ENCODE measurements around the gene ETS1. TPM values are rescaled to one million over a fixed set of nuclear protein-coding genes. Genes with fewer than 3 reads are reported as not detected.

ETS1 gene
- total and polyA plus RNA-seq, 2 experiments from 2014 or later = 25.6 to 52.6 TPM

DNA sequence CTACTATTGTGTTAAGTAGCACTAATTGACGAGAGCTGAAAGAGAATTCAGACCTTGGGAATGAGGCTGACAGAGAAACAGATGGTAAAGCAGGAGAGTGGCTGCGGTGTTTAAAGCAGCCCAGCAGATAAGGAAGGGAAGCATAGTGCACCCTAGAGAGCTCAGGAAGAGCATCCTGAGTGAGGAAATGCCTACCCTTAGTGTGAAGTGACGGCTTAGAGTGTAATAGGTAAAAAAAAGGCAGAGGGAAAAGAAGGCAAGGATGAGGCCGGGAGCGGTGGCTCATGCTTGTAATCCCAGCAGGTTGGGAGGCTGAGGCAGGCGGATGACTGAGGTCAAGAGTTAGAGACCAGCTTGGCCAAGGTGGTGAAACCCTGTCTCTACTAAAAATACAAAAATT is 22.4 kb upstream of the ETS1 start:
- H3K79me2 ChIP-seq (replicated peaks; ENCODE audit: insufficient read depth) = no peaks in the 10 kb centered on the region
- Mint-ChIP-seq H3K4me3 (no peak overlapping the region; the same call in 2 of the 3 replicates), H3K27ac (no peak overlapping the region), H3K9me3 (no peaks in the 10 kb centered on the region), H3K4me1 (peaks cover 32% of the 10 kb centered on the region), H3K36me3 (ENCODE audit: low read depth) (no peaks in the 10 kb centered on the region), H3K27me3 (ENCODE audit: insufficient read depth, low read depth, poor library complexity) (peaks cover 9% of the 10 kb centered on the region)
- peak; percentile 47 for DNase-seq (ENCODE audit: low spot score)
- no peaks in the 10 kb centered on the region for H3K36me3 ChIP-seq (ENCODE audit: insufficient read depth)
- no peak overlapping the region for H3K4me3 ChIP-seq
- no peaks in the 10 kb centered on the region for H3K27me3 ChIP-seq (ENCODE audit: insufficient read depth)
- TF ChIP-seq, protein P1, sequence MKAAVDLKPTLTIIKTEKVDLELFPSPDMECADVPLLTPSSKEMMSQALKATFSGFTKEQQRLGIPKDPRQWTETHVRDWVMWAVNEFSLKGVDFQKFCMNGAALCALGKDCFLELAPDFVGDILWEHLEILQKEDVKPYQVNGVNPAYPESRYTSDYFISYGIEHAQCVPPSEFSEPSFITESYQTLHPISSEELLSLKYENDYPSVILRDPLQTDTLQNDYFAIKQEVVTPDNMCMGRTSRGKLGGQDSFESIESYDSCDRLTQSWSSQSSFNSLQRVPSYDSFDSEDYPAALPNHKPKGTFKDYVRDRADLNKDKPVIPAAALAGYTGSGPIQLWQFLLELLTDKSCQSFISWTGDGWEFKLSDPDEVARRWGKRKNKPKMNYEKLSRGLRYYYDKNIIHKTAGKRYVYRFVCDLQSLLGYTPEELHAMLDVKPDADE (IDR thresholded peaks at IDR 0.05) = no peak
- TF ChIP-seq, protein P2, sequence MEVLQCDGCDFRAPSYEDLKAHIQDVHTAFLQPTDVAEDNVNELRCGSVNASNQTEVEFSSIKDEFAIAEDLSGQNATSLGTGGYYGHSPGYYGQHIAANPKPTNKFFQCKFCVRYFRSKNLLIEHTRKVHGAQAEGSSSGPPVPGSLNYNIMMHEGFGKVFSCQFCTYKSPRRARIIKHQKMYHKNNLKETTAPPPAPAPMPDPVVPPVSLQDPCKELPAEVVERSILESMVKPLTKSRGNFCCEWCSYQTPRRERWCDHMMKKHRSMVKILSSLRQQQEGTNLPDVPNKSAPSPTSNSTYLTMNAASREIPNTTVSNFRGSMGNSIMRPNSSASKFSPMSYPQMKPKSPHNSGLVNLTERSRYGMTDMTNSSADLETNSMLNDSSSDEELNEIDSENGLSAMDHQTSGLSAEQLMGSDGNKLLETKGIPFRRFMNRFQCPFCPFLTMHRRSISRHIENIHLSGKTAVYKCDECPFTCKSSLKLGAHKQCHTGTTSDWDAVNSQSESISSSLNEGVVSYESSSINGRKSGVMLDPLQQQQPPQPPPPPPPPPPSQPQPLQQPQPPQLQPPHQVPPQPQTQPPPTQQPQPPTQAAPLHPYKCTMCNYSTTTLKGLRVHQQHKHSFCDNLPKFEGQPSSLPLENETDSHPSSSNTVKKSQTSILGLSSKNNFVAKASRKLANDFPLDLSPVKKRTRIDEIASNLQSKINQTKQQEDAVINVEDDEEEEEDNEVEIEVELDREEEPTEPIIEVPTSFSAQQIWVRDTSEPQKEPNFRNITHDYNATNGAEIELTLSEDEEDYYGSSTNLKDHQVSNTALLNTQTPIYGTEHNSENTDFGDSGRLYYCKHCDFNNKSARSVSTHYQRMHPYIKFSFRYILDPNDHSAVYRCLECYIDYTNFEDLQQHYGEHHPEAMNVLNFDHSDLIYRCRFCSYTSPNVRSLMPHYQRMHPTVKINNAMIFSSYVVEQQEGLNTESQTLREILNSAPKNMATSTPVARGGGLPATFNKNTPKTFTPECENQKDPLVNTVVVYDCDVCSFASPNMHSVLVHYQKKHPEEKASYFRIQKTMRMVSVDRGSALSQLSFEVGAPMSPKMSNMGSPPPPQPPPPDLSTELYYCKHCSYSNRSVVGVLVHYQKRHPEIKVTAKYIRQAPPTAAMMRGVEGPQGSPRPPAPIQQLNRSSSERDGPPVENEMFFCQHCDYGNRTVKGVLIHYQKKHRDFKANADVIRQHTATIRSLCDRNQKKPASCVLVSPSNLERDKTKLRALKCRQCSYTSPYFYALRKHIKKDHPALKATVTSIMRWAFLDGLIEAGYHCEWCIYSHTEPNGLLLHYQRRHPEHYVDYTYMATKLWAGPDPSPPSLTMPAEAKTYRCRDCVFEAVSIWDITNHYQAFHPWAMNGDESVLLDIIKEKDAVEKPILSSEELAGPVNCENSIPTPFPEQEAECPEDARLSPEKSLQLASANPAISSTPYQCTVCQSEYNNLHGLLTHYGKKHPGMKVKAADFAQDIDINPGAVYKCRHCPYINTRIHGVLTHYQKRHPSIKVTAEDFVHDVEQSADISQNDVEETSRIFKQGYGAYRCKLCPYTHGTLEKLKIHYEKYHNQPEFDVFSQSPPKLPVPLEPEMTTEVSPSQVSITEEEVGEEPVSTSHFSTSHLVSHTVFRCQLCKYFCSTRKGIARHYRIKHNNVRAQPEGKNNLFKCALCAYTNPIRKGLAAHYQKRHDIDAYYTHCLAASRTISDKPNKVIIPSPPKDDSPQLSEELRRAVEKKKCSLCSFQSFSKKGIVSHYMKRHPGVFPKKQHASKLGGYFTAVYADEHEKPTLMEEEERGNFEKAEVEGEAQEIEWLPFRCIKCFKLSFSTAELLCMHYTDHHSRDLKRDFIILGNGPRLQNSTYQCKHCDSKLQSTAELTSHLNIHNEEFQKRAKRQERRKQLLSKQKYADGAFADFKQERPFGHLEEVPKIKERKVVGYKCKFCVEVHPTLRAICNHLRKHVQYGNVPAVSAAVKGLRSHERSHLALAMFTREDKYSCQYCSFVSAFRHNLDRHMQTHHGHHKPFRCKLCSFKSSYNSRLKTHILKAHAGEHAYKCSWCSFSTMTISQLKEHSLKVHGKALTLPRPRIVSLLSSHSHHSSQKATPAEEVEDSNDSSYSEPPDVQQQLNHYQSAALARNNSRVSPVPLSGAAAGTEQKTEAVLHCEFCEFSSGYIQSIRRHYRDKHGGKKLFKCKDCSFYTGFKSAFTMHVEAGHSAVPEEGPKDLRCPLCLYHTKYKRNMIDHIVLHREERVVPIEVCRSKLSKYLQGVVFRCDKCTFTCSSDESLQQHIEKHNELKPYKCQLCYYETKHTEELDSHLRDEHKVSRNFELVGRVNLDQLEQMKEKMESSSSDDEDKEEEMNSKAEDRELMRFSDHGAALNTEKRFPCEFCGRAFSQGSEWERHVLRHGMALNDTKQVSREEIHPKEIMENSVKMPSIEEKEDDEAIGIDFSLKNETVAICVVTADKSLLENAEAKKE (CRISPR knock-in tag; IDR thresholded peaks at IDR 0.05) = no peak
- TF ChIP-seq ZNF114 (CRISPR knock-in tag; IDR thresholded peaks at IDR 0.05) (no peak), NANOG (IDR thresholded peaks at IDR 0.05; ENCODE audit: borderline replicate concordance) (peak; percentile 29; the same call in 1 of the 2 replicates), POLR2AphosphoS5 (IDR thresholded peaks at IDR 0.05; ENCODE audit: low read depth) (no peak), ZNF331 (CRISPR knock-in tag; IDR thresholded peaks at IDR 0.05; ENCODE audit: low read depth) (no peak), STAT1 (IDR thresholded peaks at IDR 0.05; ENCODE audit: unreplicated experiment) (no peak)
- TF ChIP-seq, protein P3, sequence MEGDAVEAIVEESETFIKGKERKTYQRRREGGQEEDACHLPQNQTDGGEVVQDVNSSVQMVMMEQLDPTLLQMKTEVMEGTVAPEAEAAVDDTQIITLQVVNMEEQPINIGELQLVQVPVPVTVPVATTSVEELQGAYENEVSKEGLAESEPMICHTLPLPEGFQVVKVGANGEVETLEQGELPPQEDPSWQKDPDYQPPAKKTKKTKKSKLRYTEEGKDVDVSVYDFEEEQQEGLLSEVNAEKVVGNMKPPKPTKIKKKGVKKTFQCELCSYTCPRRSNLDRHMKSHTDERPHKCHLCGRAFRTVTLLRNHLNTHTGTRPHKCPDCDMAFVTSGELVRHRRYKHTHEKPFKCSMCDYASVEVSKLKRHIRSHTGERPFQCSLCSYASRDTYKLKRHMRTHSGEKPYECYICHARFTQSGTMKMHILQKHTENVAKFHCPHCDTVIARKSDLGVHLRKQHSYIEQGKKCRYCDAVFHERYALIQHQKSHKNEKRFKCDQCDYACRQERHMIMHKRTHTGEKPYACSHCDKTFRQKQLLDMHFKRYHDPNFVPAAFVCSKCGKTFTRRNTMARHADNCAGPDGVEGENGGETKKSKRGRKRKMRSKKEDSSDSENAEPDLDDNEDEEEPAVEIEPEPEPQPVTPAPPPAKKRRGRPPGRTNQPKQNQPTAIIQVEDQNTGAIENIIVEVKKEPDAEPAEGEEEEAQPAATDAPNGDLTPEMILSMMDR (conservative IDR thresholded peaks at IDR 0.05; ENCODE audit: low read depth in 2 of 2) = no peak
- TF ChIP-seq, protein P4, sequence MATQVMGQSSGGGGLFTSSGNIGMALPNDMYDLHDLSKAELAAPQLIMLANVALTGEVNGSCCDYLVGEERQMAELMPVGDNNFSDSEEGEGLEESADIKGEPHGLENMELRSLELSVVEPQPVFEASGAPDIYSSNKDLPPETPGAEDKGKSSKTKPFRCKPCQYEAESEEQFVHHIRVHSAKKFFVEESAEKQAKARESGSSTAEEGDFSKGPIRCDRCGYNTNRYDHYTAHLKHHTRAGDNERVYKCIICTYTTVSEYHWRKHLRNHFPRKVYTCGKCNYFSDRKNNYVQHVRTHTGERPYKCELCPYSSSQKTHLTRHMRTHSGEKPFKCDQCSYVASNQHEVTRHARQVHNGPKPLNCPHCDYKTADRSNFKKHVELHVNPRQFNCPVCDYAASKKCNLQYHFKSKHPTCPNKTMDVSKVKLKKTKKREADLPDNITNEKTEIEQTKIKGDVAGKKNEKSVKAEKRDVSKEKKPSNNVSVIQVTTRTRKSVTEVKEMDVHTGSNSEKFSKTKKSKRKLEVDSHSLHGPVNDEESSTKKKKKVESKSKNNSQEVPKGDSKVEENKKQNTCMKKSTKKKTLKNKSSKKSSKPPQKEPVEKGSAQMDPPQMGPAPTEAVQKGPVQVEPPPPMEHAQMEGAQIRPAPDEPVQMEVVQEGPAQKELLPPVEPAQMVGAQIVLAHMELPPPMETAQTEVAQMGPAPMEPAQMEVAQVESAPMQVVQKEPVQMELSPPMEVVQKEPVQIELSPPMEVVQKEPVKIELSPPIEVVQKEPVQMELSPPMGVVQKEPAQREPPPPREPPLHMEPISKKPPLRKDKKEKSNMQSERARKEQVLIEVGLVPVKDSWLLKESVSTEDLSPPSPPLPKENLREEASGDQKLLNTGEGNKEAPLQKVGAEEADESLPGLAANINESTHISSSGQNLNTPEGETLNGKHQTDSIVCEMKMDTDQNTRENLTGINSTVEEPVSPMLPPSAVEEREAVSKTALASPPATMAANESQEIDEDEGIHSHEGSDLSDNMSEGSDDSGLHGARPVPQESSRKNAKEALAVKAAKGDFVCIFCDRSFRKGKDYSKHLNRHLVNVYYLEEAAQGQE (IDR thresholded peaks at IDR 0.05; ENCODE audit: unreplicated experiment) = no peak
- 0 out of 2 replicates have a peak, but pooled peaks cover 3% of the 10 kb centered on the region for H3F3A ChIP-seq (replicated peaks; ENCODE audit: low read depth)
- no peak overlapping the region for H3K4me2 ChIP-seq
- H2AFZ ChIP-seq = no peak overlapping the region
- H3K27ac ChIP-seq (ENCODE audit: low read depth) = no peak overlapping the region
- peak; percentile 72 for ATAC-seq
- H4K20me1 ChIP-seq (replicated peaks; ENCODE audit: insufficient read depth) = no peaks in the 10 kb centered on the region
- peaks cover 25% of the 10 kb centered on the region for H3K4me1 ChIP-seq (ENCODE audit: insufficient read depth)
- H3K9me2 ChIP-seq (ENCODE audit: insufficient read depth) = no peaks in the 10 kb centered on the region; the same call in 1 of the 2 replicates
